Dedifferentiated amniotic fluid mesenchymal stem cell (primary cell): Measurements from ENCODE around the gene DNAJA3.

Source experiments
- DNase-seq: peaks from one replicate; pipeline ENCODE4 v3.0.0-alpha.2; 2016; ENCODE audit errors: extremely low spot score

The DNAJA3 gene

GRCh38 chr16:4407543-4408322 lies 17.9 kb upstream of the DNAJA3 start:
- DNase-seq = no peak

DNA sequence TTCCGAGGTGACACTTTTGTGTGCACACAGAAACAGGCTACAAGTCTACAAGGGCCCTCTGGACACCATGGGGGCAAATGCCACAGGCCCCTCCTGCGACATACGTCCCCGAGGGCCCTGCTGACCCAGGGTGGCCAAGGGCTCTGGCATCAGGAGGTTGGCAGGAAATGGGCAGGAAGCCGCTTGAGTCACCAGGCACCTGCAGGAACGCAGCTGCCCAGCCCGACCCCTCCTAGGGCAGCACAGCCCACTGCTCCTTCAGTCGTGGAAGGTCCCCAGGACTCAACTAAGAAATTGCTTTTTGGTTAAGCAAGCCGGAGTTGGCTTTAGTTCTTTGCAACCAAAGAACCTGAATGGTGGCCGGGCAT lies 17.4 kb upstream of the DNAJA3 start:
- DNase-seq = no peak

GRCh38 chr16:4409081-4409932 lies 16.4 kb upstream of the DNAJA3 start:
- no peak for DNase-seq

DNA sequence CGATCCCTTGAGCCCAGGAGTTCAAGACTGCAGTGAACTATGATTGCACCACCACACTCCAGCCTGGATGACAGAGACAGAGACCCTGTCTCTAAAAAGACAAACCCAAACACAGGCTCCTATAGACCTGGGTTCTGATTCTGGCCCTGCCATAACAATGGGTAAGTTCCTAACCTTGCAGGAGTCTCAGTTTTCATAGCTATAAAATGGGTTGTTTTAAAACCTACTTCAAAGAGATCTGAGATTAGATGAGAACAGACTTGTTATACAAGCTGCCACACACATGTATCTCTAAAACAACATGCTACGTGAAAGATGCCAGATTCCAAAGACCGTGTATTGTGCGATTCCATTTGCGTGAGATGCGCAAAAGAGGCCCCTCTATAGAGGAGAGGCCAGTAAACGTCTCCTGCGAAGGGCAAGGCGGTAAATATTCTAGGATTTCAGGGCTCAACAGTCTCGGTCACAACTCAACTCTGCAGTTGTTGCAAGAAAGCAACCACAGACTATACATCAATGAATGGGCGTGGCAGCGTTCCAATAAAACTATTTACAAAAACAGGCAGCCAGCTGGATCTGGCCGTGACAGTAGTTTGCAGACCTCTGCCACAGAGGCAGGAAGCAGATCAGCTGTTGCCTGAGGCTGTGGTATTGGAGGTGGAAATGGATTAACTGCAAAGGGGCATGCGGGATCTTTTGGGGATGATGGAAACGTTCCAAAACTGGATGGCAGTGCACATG lies 15.2 kb upstream of the DNAJA3 start:
- DNase-seq = peak; percentile 82

DNA sequence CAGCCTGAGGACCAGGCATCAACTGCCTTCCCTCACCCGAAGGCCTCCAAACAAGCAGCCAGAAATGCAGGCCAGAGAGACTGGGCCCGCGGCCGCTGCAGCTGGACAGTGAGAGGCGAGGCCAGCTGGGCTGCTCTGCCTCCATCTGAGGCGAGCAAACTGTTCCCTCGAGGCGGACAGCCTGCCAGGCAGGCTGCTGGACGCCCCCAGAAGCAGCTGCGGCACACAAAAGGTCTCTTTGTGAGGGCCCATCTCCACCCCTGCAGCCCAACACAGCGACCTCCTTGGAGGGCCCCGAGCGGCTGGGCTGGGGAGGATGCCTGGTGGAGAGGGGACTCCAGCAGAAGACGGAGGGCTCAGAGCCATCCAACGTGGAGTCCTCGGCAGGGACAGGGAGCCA lies 14.0 kb upstream of the DNAJA3 start:
- DNase-seq = no peak

GRCh38 chr16:4412159-4412558 lies 13.5 kb upstream of the DNAJA3 start:
- no peak for DNase-seq

GRCh38 chr16:4412854-4413253 lies 12.8 kb upstream of the DNAJA3 start:
- no peak for DNase-seq

DNA sequence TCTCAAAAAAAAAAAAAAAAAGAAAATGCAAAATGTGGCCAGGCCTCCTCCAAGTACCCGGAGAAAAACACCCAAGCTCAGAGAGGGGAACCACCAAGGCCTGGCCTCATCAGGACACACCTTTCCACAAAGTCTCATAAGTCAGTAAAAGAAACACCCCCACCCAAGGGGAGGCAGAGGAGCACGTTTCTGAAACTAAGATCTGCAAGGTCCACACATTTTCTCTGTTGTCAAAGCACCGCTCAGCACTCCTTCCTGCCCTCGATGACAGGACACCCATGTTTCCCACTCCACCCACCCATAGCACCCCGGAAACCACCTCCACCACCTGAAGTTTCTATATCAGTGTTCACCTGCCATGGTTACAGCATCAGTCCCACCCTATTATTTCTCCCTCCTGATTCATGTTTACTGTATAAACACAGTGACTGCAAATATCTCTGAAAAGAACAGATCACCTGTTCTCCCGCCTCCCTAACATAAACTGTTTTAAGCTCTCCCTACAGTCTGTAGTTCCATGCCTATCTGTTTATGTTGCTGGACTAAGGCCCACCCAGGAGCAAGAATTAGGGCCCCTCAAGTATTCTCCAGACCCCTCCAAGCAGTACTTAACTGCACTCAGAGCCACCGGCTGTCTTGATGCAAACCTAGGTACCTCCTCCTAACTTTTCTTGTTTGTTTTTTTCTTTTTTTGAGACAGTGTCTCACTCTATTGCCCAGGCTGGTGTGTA lies 11.3 kb upstream of the DNAJA3 start:
- no peak for DNase-seq

DNA sequence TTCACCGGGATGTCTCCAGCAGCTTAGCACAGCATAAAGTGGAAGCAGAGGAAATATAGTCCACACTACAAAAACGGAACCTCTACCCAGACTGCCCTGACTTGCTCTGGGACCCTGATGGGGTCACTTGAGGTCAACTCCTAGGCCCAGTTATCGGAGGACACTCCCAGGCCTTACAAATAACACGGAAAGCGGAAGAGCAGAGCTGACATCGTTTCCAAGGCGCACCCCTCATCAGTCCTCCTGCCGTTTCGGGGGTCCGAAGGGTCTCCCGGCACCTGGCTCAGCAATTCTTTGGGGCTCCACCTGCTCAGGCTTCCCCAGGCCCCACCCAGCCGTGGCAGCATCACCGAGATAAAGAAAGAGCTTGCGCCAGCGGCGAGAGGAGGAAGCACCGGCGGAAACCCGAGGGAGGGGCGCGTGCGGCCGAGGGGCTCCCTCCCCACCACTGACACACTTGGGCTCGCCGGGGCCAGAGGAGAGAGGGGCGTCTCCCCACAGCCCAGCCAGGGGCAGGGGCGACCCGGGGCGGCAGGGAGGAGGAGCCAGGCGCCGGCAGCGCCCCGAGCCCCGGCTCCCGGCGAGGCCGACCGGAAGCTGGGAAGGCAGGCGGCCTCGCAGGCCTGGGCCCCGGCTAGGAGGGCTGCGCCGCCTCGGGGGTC lies 10.0 kb upstream of the DNAJA3 start:
- DNase-seq = no peak

- DNase-seq = peak; percentile 62
Measured at GRCh38 chr16:4416200-4417032, 9.3 kb upstream of the DNAJA3 start, which contains the start of gene CORO7. Gene CORO7 (minus strand): TSS chr16:4416596. CDS start chr16:4416518, 78 bp downstream.

DNA sequence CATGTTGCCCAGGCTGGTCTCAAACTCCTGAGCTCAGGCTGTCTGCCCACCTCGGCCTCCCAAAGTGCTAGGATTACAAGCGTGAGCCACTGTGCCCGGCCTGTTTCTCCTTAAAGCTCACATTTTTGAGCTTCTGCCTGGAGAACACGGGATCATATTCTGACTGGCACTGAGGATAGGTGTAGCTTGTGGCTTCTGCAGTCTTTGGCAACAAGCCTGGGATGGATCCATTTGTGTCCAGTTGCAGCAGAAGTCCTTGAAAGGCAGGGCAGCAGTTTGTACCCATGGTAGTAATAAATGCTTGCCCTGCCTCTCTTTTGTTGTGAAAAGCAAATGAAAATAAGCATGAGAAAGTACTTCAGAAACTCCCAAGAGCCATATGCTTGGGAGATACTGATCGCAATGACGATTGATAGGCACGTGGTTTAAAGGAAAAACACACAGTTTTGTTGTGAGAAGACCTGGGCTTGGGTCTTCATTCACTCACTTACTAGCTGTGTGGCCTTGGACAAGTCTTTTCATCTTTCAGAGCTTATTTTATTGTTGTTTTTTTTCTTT lies 6.2 kb upstream of the DNAJA3 start:
- no peak for DNase-seq

- DNase-seq = no peak
Measured at GRCh38 chr16:4420505-4421105, 5.1 kb upstream of the DNAJA3 start.

GRCh38 chr16:4426021-4426684 lies 485 bp downstream of the DNAJA3 start:
- DNase-seq = no peak

DNA sequence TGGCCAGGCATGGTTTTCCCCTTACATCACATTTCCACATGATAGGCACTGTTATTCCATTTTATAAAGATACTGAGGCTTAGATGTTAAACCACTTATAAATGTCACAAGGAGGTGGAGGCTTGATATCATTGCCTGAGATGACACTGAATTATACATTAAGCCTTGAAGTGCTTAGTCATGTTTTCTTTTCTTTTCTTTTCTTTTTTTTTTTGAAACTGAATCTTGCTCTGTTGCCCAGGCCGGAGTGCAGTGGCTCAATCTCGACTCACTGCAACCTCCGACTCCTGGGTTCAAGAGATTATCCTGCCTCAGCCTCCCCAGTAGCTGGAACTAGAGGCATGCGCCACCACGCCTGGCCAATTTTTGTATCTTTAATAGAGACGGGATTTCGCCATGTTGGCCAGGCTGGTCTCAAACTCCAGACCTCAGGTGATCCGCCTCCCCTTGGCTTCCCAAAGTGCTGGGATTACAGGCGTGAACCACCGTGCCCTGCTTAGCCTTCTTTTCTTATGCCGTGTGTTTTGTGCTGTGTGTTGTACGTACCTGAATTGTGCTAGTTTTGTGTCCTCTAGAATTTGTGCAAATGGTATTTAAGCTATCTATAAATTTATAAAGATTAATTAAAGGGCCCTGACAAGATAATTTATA lies 1.2 kb downstream of the DNAJA3 start:
- no peak for DNase-seq

- no peak for DNase-seq
Measured at GRCh38 chr16:4428500-4428899, 2.8 kb downstream of the DNAJA3 start.

- DNase-seq = no peak
Measured at GRCh38 chr16:4431023-4431422, 5.4 kb downstream of the DNAJA3 start.

GRCh38 chr16:4433228-4433627 lies 7.6 kb downstream of the DNAJA3 start:
- DNase-seq = no peak
